Measurements from ENCODE around the gene ALOX15.
"Not testable (repeated sequence)": the region's sequence is repeated elsewhere in the genome, so short reads cannot be mapped to it uniquely, and the experiment has no call there.

ALOX15 gene

DNA sequence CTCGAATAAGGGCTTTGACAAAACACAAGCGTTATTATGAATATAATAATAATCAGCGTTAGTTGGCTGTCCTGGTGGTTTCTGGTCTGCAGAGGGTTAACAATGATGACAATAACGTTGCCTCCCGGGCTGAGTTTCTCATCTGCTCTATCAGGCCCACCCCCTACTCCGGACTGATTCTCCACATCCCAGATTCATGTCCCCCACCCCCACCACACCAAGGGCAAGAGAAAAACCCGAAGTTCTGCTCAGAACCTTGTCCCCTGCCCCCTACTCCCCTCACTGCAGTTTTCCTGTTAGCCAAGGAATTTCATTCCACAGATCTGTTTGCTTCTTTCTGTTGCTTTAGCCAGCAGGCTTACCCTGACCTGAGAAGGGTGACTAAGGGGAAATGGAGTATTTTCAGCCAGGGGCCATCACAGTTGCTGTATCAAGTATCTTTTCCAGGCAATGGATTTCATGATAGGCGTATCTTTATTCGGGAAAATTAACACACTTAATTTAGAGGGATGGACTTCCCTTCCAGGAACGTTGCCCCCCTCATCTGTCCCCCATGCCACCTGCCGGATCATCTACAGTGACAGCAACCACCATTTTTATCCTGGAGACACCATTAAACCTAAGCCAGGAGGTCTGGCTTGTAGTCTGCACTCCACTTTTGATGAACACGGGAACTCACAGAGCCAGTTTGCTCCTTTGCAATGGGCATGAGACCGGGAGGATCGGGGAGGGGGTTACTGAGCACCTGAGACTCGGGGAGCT lies 23.7 kb downstream of the ALOX15 start:
- DNase-seq (ENCODE audit: low spot score): no peak

DNA sequence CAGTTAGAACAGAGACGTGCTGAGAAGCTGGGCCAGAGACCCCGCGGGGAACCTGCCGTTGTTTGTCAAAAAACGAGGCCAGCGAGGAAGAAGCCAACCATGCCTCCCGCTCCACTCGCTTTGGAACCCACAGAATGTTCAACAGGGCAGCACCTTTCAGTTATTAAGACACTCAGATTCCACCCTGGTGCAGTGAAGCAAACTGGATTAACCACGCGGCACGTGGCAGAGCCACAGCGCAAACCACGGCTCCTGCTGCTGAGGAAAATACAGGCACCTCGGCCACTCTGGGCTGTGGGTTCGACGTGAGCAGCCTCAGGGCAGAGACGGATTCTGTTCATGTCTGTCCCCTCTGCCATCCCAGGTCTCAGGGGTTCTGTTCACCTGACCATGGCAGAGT lies 24.4 kb downstream of the ALOX15 start:
- no peak for DNase-seq (ENCODE audit: low spot score)

DNA sequence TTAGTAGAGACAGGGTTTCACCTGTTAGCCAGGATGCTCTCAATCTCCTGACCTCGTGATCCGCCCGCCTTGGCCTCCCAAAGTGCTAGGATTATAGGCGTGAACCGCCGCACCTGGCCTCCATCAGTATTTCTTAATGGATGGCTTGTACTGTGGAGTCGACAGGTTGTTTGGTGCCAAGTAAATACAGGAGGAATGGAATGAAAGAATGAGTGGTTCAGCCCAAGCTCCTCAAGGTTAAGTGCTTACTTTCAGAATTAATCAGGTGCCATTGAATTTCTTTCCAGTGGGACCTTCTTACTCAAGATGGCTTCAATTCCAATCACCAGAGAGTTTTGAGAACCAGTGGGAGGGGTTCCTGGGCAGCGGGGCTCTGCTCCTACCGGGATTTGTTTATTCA lies 25.0 kb downstream of the ALOX15 start:
- no peak for DNase-seq (ENCODE audit: low spot score)

DNA sequence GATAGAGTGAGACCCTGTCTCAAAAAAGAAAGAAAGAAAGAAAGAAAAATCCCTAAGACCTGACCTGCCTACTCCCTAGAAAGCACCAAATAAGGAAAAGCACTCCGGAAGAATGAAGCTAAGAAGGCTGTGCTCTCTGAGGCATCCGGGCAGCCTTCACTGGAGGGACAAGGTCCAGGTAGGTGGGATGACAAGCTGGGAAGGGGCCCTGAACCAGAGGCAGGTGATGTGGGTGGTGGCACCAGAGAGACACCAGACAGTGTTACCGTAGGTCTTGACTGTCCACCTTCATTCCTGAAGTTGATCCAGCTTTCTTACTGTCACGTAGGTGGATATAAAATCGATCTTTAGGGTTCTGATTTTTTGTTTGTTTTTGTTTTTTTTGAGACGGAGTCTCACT lies 30.8 kb downstream of the ALOX15 start:
- DNase-seq (ENCODE audit: low spot score): no peak

DNA sequence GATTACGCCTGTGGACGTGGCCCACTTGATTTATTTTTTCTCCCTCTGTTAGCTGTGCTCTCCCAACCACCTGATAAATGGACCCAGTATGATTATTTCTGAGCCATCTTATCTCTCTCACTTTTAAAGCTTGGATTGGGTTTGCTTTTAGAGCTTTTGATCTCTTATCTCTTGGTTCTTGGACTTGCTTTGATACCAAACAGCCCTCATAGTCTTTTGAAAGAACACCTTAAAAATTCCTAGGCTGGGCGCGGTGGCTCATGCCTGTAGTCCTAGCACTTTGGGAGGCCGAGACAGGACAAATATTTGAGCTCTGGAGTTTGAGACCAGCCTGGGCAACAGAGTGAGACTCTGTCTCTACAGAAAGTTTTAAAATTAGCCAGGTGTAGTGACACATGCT lies 31.3 kb downstream of the ALOX15 start:
- DNase-seq (ENCODE audit: low spot score): no peak

DNA sequence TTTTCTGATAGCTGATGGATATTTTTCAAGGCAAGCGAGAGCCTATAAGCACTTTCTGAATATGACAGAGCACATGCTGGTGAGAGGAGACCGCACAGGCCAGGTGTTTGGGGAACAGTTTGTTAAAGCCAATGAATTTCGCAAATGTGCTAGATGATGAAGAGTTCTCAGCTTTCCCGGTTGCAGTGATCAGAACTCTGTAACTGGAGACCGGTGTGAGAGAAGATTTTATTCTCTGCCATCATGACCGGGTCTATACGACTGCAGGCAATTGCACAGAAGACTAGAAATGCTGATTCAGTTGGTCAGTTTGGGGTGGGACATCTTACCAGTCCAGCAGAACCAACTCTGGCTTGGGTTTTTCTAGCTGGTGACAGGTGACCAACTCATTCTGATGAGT lies 31.7 kb downstream of the ALOX15 start:
- no peak for DNase-seq (ENCODE audit: low spot score)

DNA sequence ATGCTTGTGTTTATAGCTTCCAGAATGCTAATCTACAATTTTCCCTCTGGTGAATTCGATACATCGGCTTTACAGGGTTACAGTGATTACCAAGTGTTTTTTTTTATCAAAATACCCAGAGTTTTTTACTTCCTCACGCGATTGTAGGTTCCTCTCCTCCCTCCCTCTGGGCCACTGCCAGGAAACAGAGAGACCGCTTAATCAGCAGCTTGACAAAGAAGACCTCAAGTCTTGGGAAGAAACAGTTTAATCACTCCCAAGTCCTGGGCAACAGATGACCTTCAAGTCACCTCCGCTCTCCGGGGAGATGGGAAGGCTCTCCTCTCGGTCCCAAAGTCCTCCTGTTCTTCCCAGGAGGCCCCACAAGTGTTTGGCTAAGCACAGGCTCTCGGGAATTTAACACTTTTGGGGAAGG lies 33.7 kb downstream of the ALOX15 start:
- DNase-seq (ENCODE audit: low spot score): no peak

DNA sequence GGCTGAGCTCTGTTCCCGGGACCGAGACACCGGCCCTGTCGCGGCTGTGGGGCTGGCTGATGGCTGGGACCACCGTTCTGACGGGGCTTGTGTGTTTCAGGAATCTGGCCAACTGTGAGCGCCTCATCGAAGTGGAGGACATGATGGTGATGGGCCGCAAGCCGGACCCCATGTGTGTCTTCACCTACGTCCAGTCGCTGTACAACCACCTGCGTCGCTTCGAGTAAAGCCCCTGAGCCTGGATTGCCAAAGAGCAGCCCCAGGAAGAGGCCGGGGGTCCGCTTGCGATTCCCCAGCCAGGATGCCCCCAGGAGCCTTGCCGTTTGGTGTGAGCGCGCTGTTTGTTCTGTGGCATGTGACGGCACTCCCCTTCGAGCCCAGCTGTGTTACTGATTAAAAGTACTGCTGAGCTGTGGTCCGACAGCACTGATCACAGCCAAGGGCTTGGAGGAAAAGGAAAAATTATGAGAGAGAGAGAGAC lies 34.2 kb downstream of the ALOX15 start:
- no peak for DNase-seq (ENCODE audit: low spot score)

DNA sequence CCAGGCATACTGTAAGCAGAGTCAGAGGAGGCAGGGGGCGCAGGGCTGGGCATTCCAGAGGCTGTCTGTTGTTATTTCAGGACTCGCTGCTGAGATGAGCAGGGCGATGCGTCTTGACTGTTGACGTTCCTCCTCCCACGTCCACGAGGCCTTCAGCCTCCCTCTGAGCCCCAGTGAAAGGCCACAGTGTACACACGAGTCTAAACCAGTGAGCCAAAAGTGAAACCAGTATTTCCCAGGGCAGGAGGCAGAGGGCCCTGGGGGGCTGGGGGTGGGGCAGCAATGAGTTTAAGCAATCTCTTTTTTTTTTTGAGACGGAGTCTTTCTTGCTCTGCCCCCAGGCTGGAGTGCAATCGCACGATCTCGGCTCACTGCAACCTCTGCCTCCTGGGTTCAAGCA lies 35.7 kb downstream of the ALOX15 start:
- no peak for DNase-seq (ENCODE audit: low spot score)

DNA sequence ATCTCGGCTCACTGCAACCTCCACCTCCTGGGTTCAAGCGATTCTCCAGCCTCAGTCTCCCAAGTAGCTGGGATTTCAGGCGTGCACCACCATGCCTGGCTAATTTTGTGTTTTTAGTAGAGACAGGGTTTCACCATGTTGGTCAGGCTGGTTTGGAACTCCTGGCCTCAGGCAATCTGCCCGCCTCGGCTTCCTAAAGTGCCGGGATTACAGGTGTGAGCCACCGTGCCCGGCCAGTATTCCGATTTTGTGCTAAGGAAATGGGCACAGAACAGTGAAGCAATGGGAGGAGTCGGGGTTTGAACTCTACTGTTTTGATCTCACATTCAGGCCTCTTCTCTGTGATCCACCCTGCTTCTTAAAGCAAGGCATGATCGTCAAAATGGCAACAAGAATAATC lies 36.7 kb downstream of the ALOX15 start:
- not testable (repeated sequence) for DNase-seq (ENCODE audit: low spot score)

DNA sequence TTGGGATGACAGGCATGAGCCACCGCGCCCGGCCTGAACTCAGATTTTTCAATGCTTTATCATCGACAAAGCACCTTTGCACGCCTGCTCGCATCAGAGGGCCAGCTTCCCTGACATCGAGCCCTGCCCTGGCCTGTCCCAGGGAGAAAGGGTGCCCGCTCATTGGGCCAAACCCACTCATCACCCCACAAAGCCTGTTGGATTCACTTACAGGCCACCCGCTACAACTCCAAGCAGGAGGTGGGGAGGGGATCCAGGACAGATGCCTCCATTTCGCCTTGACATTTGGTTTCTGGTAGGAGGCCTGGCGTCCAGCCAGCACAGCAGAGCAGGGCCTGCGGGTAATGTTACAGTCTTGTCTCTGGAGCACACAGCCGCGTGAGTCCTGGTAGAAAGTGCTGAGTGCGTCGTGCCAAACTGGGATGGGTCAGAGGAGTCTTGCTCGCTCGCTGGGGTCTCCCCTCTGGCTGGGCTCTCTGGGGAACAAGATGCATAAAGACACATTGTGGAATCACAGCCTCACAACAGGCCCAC lies 37.3 kb downstream of the ALOX15 start:
- no peak for DNase-seq (ENCODE audit: low spot score)

DNA sequence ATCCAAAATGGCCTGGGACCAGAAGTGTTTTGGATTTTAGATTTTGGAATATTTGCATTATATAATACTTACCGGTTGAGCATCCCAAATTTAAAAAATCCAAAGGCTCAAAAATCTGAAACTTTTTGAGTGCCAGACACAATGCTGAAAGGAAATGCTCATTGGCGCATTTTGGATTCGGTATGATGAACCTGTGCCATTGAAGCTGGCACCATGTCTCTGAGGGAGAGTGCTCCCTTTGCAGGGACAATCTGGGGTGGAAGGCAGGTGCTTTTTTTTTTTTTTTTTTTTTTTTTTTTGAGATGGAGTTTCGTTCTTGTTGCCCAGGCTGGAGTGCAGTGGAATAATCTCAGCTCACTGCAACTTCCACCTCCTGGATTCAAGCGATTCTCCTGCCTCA lies 39.4 kb downstream of the ALOX15 start:
- no peak for DNase-seq (ENCODE audit: low spot score)

DNA sequence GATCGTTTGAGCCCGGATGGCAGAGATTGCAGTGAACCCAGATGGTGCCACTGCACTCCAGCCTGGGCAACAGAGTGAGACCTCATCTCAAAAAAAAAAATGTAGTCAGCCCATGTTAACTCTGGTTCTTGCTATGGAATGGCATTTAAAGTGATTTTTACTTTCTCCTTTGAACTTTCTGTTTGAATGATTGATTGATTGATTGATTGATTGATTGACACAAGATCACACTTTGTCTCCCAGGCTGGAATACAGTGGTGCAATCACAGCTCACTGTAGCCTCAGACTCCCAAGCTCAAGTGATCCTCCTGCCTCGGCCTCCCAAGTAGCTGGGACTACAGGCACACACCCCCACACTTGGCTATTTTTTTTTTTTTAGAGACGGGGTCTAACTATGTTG lies 40.2 kb downstream of the ALOX15 start:
- no peak for DNase-seq (ENCODE audit: low spot score)

DNA sequence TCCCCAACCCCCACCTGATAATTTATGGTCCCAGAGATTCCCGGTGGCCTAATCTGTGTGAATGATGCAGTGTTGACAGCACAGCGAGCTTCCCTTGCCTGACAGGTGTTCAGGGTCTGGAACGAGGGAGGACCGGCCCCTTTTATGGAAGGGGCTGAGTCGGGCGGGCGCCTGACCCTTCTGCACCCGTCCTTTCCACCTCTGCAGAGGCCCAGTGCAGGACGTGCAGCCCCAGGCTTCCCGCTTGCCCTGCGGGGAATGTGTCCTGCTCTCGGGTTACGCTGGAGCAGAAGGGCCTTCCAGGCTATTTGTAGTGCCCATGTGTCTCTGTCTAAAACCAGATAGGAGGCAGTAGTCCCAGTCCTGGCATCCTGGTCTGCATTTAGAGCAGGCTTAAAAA lies 40.9 kb downstream of the ALOX15 start:
- DNase-seq (ENCODE audit: low spot score): peak; percentile 65

DNA sequence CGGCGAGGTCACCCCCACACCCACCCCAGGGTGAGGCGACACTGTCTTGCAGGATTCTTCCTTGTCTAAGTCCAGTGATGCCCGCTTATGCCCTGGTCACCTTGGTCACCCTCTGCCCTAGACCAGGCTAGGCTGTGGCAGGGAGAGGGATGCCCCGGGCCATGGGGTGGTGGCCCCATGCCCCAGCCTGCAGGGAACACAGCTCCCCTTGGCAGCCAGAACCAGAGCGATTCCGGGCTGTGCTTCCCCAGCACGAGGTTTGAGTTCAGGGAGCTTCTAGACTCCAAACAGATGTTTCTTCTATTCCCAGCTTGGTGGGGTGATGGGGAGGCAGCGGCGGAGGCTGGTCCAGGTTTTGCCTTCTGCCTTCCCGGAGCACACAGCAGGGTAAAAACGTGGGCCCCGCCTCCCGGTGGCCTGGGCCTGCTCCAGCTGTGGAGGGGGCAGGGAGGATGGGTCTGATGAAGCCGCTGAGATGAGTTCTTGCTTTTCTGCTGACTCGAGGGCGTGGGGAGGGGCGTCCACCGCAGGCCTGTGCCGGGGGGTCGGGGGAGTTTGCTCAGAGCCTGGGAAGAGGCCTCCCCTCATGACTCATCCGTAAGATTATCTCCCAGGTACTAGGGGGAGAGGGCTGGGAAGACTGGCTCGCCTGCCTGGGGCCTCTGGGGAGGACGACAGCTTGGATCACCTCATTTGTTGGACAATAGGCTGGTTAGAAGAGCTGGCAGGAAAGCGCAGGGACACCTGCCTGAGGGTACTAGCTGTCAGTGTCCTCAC lies 41.8 kb downstream of the ALOX15 start:
- peak; percentile 86 for DNase-seq (ENCODE audit: low spot score)

DNA sequence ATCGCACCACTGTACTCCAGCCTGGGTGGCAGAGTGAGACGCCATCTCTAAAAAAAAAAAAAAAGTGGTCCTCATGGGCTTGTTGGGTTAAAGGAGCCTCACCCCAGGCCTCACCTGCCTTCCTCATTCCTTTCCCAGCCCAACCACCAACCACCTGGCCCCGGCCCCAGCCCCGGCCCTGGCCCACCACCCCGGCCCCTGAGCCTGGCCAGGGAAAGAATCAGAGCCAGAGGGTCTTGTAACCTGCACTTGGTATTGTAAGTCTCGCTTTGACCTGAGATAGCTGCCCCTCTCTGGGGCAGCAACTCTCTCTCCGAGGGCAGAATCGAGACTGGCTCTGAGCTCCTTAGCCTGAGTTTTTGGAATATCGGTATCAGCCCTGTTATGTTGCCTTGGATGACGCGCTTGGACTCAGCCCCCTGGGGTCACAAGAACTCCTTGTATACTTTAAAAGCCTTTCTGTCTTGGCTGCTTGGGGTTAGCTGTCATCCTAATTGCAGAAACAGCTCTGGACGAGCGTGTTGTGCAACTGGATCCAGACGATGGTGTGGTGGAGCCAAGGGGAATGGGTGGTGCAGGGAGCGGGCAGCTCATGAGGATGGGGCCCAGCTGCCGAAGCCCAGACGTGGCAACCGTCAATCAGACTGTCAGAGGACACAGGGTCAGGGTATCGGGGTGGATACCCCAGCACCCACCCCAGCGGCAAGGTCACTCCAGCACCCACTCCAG lies 42.5 kb downstream of the ALOX15 start:
- DNase-seq (ENCODE audit: low spot score): no peak

DNA sequence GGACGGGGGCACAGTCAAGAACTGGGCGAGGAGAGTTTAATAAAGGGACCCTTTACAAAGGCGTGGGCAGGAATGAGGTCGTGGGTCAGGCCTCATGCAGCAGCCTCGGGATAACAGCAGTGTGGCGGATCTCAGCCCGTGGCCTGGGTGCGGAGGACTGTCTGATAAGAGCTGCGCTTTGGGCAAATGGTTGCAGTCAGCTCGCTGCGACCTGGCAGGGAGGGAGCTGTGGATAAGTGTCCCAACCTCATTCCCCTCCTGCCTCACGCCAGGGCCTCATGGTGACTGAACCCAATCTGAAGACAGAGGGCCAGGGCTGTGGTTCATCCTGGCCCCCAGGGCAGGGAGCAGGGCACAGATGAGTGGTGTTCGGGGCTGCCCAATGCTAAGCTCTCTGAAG lies 43.5 kb downstream of the ALOX15 start:
- no peak for DNase-seq (ENCODE audit: low spot score)

DNA sequence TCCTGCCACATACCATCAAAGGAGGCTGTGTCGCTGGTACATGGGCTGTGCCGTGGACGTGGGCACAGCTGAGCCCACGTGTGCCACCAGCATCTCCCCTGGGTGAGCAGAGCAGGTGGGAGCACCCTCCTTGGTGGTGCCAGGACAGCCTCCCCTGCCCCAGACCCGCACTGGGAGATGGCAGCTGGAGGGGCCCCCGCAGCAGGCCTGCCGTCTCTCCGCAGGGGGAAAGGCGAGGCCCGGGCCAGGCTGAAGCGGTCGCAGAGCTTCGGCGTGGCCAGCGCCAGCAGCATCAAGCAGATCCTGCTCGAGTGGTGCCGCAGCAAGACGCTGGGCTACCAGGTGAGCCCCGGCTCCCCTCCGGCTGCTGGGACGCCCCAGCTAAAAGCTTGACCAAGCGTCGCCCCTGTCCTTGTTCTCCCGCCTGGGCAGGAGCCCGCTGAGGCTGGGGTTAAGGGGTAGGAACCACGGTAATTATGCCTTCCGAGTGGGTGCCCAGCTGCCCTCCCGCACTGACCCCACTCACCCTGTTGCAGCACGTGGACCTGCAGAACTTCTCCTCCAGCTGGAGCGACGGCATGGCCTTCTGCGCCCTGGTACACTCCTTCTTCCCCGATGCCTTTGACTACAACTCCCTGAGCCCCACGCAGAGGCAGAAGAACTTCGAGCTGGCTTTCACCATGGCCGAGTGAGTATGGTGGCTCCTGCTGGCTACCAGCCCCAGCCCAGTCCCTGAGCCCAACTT lies 44.7 kb downstream of the ALOX15 start:
- DNase-seq (ENCODE audit: low spot score): no peak

DNA sequence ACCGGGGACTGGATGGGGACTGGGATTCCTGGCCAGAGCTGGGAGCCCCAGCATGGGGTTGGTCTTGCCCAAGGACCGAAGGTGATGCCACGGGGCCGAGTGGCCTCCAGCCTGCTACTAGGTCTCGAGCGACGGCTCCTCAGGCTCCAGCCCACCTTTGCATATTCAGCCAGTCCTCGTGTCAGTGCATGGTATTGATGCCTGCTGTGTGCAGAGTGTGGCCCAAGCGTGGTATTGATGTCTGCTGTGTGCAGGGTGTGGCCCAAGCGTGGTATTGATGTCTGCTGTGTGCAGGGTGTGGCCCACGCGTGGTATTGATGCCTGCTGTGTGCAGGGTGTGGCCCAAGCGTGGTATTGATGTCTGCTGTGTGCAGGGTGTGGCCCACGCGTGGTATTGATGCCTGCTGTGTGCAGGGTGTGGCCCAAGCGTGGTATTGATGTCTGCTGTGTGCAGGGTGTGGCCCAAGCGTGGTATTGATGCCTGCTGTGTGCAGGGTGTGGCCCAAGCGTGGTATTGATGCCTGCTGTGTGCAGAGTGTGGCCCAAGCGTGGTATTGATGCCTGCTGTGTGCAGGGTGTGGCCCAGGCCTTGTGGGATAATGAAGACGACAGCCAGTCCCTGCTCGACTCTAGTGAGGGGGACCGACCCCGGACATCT lies 45.7 kb downstream of the ALOX15 start:
- DNase-seq (ENCODE audit: low spot score): not testable (repeated sequence)

DNA sequence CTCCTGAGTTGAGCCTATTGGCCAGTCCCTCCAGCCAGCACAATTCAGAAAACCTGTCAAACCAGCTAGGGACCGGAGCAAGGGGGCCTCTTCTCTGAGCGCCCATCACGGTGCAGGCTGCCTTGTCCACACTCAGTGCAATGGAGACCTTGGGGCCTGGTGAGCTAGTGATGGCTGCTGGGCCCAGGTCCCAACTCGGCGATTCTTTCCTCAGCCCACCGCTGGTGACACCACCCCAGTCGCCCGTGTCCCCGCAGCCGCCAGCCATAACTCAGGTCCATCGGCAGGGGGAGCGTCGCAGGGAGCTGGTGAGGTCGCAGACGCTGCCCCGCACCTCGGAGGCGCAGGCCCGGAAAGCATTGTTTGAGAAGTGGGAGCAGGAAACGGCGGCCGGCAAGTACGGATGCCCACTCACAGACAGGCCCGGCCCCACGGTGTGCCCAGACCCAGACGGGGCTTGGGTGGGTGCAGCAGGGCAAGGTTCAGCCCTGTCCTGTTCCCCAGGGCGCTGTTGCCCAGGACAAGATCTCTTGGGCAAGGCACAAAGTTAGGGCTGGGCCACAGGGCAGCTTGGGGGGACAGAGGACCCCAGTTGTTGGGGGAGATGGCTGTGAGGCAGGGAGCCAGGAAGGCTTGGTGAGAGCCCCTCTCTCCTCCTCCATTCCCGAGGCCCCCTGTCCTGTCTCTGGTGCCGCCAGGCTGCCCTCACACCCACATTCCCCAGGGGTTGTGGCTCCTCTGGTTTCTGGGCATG lies 46.4 kb downstream of the ALOX15 start:
- DNase-seq (ENCODE audit: low spot score): peak; percentile 83

DNA sequence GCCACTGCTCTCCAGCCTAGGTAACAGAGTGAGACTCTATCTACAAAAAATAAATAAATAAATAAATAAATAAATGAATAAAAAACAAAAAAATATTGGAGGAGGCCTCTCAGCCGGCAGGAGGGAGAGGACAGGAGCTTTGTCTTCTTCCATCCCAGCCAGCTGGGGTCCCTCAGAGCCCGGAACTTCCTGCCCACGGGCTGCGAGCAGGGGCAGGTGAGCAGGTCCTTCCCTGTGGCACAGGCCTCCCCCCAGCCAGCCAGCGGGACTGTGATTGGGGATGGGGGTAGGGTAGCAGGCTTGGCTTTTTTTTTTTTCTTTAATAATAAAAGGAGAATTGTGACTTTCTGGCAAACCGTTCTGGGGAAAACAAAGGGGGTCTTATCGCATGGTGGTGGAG lies 47.1 kb downstream of the ALOX15 start:
- no peak for DNase-seq (ENCODE audit: low spot score)
